ENCODE measurements around the gene COL4A1.

COL4A1 gene

GRCh38 chr13:110286833-110287819 is 19.8 kb downstream of the COL4A1 start:
- no peak for TF ChIP-seq CTCF (conservative IDR thresholded peaks at IDR 0.05)
- H3K27ac ChIP-seq, result no peak overlapping the region

DNA sequence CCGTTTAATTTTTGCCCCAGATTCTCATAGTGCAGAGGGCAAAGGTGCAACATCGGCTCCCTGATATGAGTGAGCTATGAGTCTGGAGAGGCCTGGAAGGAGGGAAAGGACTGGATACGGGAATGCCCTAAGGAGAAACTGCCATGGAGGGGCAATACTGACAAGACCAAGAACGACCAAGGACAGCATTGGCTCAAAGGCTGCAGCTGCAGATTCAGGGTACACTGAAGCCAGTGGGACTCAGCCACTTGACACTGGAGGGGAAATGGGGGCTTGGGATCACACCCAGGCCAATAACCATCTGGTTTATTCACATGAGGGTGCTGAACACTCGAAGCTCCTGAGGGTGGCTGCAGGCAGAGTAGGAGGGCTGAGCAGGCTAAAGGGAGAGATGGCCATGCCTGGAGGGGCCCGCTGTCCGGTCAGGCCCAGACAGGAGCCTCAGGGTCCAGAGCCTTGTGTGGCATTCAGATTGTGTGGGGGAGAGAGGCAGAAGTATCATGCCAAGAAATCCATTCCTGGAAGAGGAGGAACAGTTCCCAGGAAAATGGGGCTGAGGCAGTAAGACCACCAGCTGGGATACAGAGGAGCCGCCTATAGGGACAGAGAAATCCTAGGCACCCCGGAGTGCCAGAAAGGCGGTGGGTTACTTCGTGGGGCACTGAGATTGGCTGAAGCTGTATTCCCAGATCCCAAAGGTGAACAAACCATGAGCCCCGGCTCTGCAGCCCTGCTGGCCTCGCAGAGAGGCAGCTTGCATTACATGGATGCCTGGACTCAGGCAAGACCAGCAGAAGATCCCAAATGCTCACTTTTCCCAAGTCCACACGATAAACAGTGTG is 20.7 kb downstream of the COL4A1 start:
- H3K27ac ChIP-seq, result no peak overlapping the region
- no peak for TF ChIP-seq CTCF (conservative IDR thresholded peaks at IDR 0.05)

DNA sequence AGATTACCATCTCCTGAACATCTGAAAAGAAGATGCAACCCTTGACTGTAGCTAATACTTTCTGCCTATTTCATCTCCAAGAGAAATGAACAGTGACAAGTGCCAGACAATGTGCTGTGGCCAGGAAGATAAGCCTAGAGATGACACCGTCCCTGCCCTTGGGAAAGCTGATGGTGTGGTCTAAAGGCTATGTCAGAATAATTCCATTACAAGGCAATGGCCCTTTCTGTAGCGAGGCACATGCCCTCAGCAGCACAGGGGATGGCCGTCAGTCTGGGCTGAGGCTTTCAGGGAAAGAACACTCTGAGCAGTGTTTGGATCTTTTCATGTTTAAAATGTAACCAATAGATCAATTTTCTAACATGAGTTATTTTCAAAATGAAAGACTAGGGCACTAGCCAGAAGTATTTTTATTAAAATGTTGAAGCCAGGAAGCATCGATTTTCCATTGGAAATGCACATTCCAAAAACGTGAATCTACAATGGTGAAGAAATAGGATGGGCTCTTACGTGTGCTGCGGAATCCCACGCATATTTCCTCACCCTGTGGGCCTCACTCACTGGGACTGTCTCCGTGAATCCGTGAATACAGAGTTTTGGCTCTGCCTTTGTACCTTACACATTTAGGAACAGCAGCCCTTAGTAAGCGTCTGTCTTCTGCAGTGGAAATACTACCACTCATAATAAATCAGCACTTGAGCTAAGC is 22.0 kb downstream of the COL4A1 start:
- no peak for TF ChIP-seq CTCF (conservative IDR thresholded peaks at IDR 0.05)
- no peak overlapping the region for H3K27ac ChIP-seq

GRCh38 chr13:110283736-110284517 is 23.0 kb downstream of the COL4A1 start:
- no peak for TF ChIP-seq CTCF (conservative IDR thresholded peaks at IDR 0.05)
- no peak overlapping the region for H3K27ac ChIP-seq

DNA sequence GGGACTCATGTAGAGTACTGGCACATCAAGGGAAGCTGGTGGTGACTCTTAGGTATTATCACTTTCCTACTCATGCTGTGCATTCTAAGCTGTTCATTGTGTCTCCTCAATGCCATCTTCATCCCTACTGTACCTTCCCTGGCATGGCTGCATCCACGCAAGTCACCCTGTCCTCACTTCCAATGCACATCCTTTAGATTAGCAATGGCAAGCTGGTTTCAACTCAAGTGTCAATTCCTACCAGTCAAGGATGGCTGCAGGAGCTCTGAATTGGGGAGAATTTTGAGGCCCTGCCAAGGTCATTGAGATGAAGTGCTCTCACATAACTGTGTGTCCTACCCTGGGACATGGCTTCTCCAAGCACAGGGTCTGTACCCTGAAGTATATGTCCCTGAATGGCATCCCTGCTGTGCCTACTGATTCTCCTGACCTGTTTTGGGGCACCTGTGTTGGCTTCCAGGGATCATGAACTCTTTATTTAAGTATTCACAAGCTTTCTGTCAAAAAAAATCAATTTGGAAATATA is 24.6 kb downstream of the COL4A1 start:
- TF ChIP-seq CTCF (conservative IDR thresholded peaks at IDR 0.05), result no peak
- H3K27ac ChIP-seq, result no peak overlapping the region

GRCh38 chr13:110281736-110282135 is 25.2 kb downstream of the COL4A1 start:
- H3K27ac ChIP-seq, result no peak overlapping the region
- no peak for TF ChIP-seq CTCF (conservative IDR thresholded peaks at IDR 0.05)

Data from VCaP (cell line).